HG03039 (cell line): ENCODE data around the gene CRIP1.

ENCODE experiments used
- ATAC-seq: cut with Tn5 transposase; IDR thresholded peaks from one replicate; pipeline ENCODE4 v1.9.1; 2021; ENCODE audit warnings: mild to moderate bottlenecking, moderate library complexity; ENCODE audit not compliant: unreplicated experiment

CRIP1 gene

DNA sequence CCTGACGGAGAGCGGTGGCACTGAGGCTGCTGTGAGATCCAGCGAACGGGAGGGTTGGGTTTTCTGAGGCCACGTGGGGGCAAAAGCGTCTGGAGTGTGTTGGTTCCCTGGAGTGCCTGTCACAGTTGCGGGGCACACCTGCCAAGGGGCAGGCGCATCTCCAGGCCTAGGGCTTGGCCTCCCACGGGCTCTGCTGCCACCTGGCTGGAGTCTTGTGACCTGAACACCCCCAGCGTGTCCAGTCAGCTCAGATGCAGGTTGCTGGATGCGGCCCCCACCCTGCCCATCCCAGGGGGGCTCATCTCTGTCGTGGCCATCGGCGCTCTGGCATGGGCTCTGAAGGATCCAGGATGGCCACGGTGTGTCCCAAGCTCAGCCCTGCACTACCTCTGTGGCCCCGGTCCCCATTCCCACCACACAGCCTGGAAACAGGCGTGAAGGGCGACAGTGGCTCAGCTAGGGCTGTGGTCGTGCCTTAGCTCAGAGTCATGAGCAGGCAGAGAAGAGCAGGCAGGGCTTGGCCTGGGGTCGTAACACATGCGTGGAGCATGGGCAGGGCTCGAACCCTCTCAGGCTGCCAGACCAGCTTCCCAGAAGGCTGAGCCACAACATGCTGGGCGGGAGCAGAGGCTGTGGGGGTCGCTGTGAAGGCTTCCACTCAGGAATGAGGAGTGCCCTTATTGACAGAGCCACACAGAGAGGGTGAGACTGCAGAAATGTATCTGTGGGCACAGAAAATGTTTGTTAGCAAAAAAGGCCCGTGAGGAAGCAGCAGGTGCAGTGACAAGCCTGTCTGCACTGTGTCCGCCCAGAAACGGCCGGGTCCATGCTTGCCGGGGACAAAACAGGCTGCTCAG lies 35.6 kb upstream of the CRIP1 start:
- no peak for ATAC-seq

DNA sequence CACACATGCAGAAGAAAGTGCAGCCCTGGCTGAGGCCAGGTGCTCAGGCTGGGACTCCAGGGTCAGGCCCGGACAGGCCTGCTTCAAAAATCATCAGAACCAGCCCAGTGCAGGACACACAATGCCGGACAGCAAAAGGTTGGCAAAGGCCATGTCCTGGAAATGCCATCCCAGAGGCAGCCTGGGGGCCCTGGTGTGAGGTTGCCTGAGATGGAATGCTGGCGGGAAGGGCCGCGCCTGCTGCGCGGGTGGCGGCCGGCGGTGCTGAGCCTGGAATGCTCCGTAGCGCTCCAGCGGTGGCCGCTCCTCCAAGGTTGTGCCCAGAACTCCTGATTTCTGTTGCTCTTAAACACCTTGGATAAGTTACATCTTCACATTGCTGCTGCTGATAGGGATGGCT lies 33.7 kb upstream of the CRIP1 start:
- no peak for ATAC-seq

DNA sequence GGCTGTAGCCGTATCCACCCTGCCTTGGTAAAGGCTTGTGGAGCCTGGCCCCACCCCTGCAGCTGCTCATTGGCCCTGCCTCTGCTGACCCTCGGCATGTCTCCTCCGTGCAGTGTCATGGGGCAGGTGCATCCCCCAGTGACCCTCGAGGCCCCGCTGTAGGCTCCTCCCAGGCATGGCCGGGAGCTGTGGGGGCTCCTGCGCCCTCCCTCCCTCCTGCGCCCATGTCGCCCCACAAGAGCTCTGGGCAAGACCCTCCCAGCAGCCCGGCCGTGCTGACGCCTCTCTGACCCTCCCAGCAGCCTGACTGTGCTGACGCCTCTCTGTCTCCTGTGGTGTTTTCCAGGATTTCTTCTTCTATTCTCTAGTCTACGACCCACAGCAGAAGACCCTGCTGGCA lies 32.8 kb upstream of the CRIP1 start:
- ATAC-seq, result no peak

DNA sequence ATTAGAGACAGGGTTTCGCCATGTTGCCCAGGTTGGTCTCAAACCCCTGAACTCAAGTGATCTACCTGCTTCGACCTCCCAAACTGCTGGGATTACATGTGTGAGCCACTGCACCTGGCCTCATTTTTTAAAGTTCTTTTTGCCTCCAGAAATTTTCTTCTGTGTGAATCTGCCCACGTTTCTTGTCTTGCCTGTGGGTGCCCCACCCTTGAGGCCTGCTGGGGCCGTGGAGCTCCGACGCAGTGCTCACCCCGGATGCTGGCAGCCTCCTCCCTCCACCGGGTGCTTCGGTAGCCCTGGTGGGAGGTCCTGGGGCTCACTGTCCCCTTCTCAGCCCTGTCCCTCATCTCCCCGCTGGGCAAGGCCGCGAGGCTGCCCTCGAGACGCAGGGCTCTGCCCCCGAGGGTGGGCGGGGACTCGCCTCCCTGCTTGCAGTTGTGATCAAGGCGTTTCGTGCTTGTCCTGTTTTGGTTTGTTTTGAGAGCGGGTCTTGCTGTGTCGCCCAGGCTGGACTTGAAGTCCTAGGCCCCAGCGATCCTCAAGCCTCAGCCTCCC lies 31.5 kb upstream of the CRIP1 start:
- ATAC-seq, result no peak

DNA sequence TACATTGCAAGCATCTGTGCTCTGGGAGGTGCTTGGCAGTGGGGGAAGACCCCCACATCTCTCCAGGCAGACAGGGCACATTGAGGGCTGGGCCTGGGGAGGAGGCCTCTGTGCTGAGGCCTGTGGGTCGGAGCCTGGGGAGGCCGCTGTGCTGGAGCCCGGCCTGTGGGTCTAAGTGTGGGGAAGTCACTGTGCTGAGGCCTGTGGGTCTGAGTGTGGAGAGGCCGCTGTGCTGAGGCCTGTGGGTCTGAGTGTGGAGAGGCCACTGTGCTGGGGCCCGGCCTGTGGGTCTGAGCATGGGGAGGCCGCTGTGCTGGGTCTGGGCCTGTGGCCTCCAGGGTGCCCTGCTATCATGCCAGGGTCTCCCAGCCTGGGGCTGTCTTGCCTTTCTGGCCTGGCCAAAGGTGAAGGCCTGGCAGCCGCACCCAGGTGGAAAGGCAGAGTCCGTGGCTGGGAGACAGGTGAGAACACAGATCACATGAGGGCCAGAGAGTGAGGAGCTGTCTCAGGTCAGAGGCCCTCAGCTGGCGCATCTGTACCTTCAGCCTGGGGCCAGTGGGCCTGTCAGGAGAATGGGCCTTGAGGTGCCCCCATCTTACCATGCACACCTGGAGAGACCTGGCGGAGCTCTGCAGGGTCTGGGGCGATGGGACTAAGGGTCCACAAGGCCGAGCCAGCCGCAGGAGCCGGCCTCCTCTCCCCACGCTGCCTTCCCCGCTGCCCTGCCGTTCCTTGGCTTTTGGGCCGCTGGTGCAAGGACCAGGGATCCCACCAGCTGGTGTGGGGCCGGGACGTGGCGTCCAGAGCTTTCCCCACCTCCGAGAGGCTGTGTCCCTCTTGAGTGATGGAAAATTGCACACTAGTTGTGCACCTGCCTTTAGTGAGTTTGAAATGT lies 30.7 kb upstream of the CRIP1 start:
- ATAC-seq, result no peak

DNA sequence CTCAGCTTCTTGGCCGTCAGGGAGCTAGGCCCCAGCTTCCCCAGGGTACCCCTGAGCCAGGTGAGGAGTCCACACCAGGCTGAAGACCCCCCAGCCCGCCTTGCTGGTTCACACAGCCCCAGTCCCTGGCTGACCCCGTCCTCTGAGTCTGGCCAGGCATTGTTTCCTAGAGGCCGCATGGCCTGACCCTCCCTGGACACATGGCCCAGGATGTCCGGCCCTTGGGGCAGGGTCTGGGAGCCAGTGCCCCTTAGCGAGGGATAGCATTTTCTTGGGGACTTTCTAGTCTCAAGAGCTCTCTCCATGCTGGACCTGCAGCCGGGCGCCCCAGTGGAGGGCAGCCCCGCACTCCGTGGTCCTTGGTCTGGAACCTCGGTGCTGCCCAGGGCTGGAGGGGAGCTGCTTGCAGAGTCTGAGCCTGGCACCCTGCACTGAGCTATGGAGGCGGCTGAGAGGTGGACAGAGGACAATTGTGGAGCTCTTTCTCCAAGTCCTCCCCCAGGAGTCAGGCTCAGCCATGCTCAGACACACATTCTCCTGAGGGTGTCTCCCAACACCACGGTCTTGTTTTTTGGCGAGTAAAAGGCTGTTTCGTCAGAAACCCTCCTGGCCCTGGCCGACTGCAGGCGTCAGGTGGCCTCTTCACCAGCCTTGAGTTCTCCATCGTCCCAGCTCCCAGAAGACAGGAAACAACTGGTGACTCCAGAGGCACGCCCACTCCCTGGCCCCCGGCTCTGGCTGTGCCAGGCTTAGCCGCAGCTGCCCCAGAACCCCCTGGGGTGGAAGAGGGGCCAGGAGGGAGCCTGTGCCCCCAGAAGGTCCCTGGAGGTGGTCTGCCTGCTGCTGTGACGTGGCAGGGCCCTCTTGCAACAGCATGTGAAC lies 29.7 kb upstream of the CRIP1 start:
- ATAC-seq, result no peak

DNA sequence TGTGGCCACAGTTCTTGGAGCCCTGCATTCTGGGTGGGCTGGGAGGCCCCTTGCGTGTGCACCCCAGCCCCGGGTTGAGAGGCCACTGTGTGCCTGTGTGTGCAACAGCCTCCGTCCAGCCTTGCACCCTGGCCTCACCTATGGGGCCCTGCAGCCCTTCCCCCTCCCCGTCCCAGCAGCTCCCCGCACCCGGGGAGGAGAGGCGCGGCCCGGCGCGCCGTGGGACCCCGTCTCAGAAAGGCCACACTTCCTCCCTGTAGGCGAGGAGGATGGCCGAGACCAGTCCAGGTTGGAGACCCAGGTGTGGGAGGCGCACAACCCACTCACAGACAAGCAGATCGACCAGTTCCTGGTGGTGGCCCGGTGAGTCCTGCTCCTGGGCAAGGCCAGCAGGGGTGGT lies 28.7 kb upstream of the CRIP1 start:
- no peak for ATAC-seq

DNA sequence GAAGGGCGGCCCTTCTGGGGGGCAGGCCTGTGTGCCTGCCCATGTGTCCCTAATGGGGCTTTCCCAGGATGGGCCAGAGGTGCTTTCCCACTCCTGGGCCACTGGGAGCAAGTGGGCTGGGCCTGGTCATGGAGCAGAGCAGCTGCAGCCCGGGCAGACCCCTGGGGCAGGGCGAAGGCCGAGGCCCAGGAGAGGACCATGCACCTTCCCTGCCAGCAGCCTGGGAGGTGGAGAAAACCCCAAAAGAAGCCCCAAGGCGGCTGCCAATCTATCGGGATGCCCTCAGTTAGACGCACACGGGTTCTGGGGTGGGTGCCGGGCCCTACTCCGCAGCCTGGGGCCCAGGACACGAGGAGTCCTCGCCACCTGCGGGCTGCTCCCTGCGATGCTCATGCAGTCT lies 28.1 kb upstream of the CRIP1 start:
- no peak for ATAC-seq

DNA sequence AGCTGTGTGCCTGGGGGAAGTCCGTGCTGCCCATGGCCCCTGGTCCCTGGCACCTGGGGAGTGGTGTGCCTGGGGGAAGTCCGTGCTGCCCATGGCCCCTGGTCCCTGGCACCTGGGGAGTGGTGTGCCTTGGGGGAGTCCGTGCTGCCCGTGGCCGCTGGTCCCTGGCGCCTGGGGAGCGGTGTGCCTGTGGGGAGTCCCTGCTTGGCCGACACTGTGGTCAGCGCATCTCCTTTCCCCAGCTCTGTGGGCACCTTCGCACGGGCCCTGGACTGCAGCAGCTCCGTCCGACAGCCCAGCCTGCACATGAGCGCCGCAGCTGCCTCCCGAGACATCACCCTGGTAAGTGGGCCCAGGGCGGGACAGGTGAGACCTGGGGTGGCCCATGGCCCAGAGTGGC lies 26.6 kb upstream of the CRIP1 start:
- ATAC-seq, result no peak

DNA sequence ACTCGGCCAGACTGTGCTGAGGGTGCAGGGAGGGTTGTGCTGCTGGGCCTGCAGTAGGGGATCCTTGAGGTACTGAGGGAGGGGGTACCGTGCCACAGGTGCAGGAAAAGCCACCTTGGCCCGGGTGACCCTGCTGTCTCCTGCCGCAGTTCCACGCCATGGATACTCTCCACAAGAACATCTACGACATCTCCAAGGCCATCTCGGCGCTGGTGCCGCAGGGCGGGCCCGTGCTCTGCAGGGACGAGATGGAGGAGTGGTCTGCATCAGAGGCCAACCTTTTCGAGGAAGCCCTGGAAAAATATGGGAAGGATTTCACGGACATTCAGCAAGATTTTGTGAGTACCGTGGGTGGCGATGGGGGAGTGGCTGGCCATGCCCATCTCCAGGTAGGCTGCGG lies 26.1 kb upstream of the CRIP1 start:
- no peak for ATAC-seq

DNA sequence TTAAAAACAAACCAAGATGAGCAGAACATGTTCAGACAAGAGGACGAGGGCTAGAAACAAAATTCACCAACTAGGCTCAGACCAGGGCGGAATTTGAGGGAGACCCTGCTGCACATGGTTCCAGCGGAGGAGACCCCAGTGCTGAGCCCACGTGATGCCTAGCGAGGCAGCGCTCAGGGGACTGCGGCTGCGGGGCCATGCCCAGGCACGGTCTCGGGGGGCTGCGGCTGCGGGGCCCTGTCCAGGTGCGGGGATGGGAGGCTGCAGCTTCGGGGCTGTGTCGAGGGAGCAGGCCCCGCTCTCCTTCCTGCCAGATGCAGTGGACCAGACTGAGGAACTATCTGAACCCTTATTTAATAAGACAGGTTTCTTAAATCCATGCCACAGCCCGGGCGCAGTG lies 24.8 kb upstream of the CRIP1 start:
- ATAC-seq, result no peak

DNA sequence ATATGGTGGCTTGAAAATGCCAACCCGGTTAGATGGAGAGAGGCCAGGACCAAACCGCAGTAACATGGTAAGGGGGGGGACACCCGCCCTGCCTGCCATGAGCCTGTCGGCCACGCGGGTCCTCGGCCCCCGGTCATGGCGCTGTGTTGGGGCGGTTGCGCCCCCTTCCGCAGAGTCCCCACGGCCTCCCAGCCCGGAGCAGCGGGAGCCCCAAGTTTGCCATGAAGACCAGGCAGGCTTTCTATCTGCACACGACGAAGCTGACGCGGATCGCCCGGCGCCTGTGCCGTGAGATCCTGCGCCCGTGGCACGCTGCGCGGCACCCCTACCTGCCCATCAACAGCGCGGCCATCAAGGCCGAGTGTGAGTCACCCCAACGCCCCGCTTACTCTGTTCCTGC lies 22.2 kb upstream of the CRIP1 start:
- no peak for ATAC-seq

DNA sequence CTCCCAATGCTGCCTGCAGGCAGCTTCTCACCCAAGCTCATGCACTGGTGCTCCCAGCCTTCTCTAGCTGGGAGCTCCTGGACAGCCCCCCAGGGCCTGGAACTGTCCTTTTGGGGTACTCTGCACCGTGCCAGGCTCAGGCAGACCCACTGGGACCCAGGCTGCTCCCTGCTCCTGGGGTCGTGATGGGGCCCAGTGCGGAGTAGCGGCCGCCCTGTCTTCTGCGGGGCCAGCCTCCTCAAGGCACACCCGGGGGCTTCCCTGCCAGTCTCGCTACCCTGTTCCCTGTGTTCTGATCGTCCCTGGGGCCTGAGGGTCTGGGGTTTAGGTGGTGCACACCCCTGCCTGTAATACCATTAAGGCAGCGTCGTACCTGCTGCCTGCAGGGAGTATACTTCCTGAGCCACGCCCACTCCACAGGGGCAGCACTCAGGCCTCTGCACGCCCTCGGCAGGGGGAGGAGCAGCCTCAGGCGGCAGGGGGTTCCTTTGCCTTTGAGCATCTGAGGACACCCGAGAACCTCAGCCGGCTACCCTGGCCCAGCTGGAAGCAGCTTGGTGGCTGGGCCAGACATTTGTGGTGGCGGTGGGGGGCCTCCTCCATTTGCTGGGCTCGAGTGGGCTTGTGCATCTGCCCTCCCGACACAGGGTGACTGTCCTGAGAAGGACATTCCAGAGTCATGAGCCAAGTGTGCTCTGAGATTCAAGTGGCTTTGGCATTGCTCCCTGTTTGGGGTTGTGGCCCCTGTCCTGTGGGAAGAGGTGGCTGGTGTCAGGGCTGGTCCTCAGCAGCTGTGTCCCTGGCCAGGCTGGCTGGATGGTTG lies 21.3 kb upstream of the CRIP1 start:
- no peak for ATAC-seq

DNA sequence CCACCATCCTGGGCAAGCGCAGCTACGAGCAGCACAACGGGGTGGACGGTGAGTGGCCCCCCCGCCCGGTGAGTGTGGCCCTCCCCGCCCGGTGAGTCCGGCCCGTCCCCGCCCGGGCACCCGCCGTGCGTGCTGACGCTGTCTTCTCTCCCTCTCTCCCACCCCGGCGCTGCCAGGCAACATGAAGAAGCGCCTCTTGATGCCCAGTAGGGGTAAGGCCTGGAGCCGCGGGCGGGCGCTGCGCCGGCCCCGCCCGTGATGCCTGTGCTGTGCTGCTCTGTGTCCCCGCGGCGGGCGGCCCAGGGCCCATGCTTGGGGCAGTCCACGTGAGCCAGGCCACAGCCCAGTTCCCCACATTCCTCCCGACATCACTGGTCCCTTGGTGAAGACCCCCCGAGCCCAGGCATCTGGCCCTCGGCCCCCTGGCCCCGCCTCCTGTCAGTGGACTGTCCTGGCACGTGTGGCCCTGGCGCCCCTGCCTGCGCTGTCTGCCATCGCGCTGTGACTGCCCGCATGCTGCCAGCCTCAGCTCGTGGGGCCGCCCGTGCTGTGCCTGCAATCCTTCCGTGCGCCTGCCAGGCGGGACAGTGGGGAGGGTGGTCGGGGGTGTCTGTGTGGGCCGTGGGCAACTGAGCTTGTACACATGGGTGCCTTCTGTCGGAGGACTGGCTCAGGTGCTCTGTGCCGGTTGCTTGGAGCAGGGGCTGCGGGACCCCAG lies 20.0 kb upstream of the CRIP1 start:
- no peak for ATAC-seq

DNA sequence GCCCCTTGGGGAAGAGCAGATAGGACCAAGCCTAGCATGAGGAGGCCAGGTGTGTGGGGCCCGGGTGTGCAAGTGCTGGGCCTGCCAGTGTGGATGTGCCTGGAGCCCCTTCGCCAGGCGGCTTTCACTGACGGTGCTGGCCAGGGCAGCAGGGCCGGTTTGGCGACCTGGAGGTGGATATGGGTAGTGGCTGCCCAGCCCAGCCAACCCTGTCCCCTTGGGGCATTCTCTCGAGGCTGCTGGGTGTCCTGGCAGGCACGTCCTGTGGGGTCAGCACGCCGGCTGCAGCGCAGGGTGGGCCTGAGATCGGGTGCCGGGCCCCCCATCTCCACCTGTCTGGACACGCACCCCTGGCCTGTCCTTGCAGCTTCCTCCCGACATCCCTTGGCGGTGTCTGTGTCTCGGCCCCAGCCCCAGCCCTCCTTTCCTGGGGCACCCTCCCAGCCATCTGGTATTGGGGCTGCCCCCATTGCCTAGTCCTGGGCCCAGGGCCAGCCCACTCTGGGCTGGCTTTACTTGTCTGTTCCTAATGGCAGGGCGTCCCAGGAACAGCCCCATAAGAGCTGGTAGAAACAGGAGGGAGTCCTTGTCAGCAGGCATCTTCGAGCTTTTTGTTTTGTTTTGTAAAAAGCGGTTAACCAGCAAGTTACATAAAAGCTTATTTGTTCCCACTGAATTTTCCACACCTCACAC lies 19.3 kb upstream of the CRIP1 start:
- no peak for ATAC-seq

DNA sequence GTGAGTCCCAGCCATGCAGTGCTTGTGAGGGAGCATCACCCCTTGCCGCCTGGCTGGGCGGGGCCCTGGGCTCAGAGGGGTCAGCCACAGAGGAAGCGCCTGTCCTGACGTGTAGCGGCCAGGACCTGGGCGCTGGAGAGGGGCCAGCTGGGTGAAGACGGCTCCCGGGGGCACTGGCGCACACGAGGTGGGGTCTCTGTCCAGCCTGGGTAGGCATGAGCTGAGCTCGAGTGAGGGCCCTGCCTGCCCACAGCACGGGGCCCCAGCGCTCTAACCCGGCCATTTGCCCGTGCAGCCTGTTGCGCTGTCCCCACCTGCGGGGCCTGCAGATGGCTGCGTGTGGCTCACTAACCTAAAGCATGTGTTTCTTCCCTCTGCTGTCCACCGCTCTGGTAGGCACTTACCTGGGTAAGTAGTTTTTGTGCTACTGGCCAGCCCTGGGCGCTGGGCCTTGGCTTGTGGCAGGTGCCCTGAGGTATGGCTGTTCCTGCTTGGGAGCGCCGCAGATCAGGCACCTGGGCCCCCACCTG lies 18.7 kb upstream of the CRIP1 start:
- no peak for ATAC-seq

DNA sequence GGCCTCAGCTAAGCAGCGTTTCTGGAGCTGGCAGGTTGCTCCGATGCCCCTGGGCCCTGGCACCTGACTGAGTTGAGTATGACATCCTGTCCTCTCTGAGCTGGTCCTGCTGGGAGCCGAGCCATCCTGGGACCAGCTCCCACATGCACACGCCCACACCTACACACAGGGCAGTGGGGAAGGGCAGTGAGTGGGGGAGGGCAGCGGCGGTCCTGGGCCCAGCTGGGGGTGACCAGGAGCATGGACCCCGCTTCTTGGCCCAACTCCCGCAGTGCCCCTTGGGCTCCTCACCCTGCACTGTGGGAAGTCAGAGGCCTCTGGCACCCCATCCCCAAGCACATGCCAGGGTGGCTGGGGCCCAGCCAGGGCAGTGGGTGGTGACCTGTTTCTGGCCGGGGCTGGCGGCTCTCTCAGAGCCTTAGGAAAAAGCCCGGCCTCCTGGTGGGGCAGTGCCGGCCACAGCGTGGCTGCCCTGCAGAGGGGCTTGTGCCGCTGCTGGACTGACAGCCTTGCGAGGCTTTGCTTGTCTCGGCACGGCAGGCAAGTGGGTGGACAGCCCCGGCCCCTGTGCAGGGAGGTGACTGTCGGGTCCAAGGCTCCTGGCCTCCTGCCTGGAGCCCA lies 18.0 kb upstream of the CRIP1 start:
- no peak for ATAC-seq
